K562 (cell line): ENCODE data around the gene MORC4. TPM values are rescaled to one million over a fixed set of nuclear protein-coding genes. Genes with fewer than 3 reads are reported as not detected.

Source experiments
- ATAC-seq: fragments of 200-7000 bp; cut with Tn5 transposase; 3 replicates; pipeline ENCODE4 v1.9.1; 2020; ENCODE audit warnings: moderate library complexity
- BruUV-seq: library from RNA; stranded (reverse); fragments of 400-500 nt; replicated peaks from 2 replicates; lab custom pipeline; 2021; lab: Mats Ljungman, UMichigan
- CTCF ChIA-PET: fragments of 300-600 bp; formaldehyde crosslinking; extraction: SDS; loops from one replicate; lab custom pipeline; 2021; ENCODE audit warnings: low intra/inter-chr PET ratio; lab: Yijun Ruan, JAX
- POLR2A ChIA-PET: fragments of 300-600, 350-650 bp; sonication (Branson Sonifier 250); formaldehyde crosslinking; extraction: SDS; loops from one replicate; lab custom pipeline; 2021; ENCODE audit warnings: antibody characterized with exemption, inconsistent platforms; lab: Yijun Ruan, JAX
- DNase-seq, 4 experiments: peaks; one replicate each; pipeline versions ENCODE4 v3.0.0 to v3.0.0-alpha.2; 2011 to 2018; ENCODE audit warnings: low spot score in 3 of 4, mixed read lengths in 3 of 4; ENCODE audit errors: extremely low read depth in 1 of 4
- FAIRE-seq: peaks from 2 replicates; lab custom pipeline; 2011; peaks lifted over from hg19 to GRCh38; lab: Jason Lieb, UNC
- H2AFZ ChIP-seq: 2 replicates; pipeline ENCODE4 v1.6.0; 2011; ENCODE audit warnings: low read depth, low read length, control low read depth, inconsistent platforms
- H3K27ac ChIP-seq: fragments of 200-600 bp; 3 replicates; pipeline ENCODE4 v1.8.0; 2011; ENCODE audit warnings: low read depth, mild to moderate bottlenecking, control low read depth, inconsistent platforms, low read length, moderate library complexity, mixed read lengths; ENCODE audit errors: extremely low read depth
- H3K27me3 ChIP-seq, 2 experiments: fragments of 300-600 bp in 1 of 2; 2 replicates in 1 of 2; 3 replicates in 1 of 2; pipeline versions ENCODE4 v1.6.0 to v1.8.0; 2011; ENCODE audit warnings: inconsistent platforms in 2 of 2, low read length in 2 of 2, mild to moderate bottlenecking in 1 of 2, mixed read lengths in 1 of 2, moderate library complexity in 1 of 2; ENCODE audit not compliant: control insufficient read depth in 2 of 2, insufficient read depth in 2 of 2
- H3K36me3 ChIP-seq: fragments of 300-600 bp; 3 replicates; pipeline ENCODE4 v1.8.0; 2011; ENCODE audit warnings: mild to moderate bottlenecking, low read length, inconsistent platforms; ENCODE audit not compliant: control insufficient read depth, insufficient read depth
- H3K4me1 ChIP-seq, 2 experiments: fragments of 200-600 bp in 1 of 2; replicated peaks in 1 of 2; 2 replicates in 1 of 2; 3 replicates in 1 of 2; pipeline versions ENCODE4 v1.5.1 to v1.8.0; 2011; ENCODE audit warnings: inconsistent platforms in 2 of 2, low read length in 2 of 2, mild to moderate bottlenecking in 1 of 2, mixed read lengths in 1 of 2, moderate library complexity in 1 of 2; ENCODE audit not compliant: control insufficient read depth in 2 of 2, insufficient read depth in 2 of 2
- H3K4me2 ChIP-seq: 2 replicates; pipeline ENCODE4 v1.6.1; 2011; ENCODE audit warnings: low read length, control low read depth, inconsistent platforms, mixed read lengths; ENCODE audit not compliant: insufficient read depth
- H3K4me3 ChIP-seq: fragments of 200-600 bp; sonication (generic), shearing (Covaris generic); 2 replicates; pipeline ENCODE4 v1.5.1; 2016; ENCODE audit warnings: control low read depth, inconsistent platforms
- H3K79me2 ChIP-seq: fragments of 200-600 bp; 3 replicates; pipeline ENCODE4 v1.8.0; 2011; ENCODE audit warnings: low read length, inconsistent platforms; ENCODE audit not compliant: control insufficient read depth, insufficient read depth
- H3K9ac ChIP-seq, 2 experiments: 2 replicates each; pipeline versions ENCODE4 v1.6.0 to v1.6.1; 2011; ENCODE audit warnings: low read depth in 2 of 2, low read length in 2 of 2, control low read depth in 1 of 2, inconsistent platforms in 1 of 2, mild to moderate bottlenecking in 1 of 2, mixed read lengths in 1 of 2; ENCODE audit not compliant: insufficient read depth in 1 of 2
- H3K9me1 ChIP-seq: one replicate; pipeline ENCODE4 v1.6.0; 2011; ENCODE audit warnings: inconsistent platforms, mild to moderate bottlenecking, low read length, moderate library complexity; ENCODE audit not compliant: control insufficient read depth, insufficient read depth
- H3K9me3 ChIP-seq: replicated peaks from 2 replicates; pipeline ENCODE4 v1.5.1; 2011; ENCODE audit warnings: low read depth, low read length, inconsistent platforms; ENCODE audit not compliant: control insufficient read depth, insufficient read depth
- H4K20me1 ChIP-seq: replicated peaks from 2 replicates; pipeline ENCODE4 v1.6.1; 2011; ENCODE audit warnings: low read length, inconsistent platforms, mixed read lengths; ENCODE audit not compliant: control insufficient read depth, insufficient read depth
- DLX4 ChIP-seq: fragments of 250-450 bp; sonication (Bioruptor Pico); IDR thresholded peaks from 2 replicates; pipeline ENCODE4 v1.6.1; 2021; ENCODE audit warnings: mild to moderate bottlenecking
- ILK ChIP-seq: fragments of 450-650 bp; IDR thresholded peaks from 2 replicates; pipeline ENCODE4 v1.6.1; 2016; ENCODE audit warnings: missing genetic modification characterization, low read depth, mild to moderate bottlenecking, missing compliant biosample characterization, moderate library complexity, borderline replicate concordance
- WGBS: fragments of 100-300 bp; shearing (Covaris generic); methylation state at CpG from one replicate; pipeline ENCODE4 v1.1.6; 2016; ENCODE audit warnings: low coverage, mixed read lengths; ENCODE audit not compliant: insufficient coverage; ENCODE audit errors: missing lambda C conversion rate; 5-methylcytosine and 5-hydroxymethylcytosine counted together
- in situ Hi-C: fragments of 300-500 bp; cut with MboI; formaldehyde crosslinking; loops from 4 replicates; pipeline ENCODE4 v1.15.0; 2018; ENCODE audit warnings: inconsistent platforms, mixed read lengths
- intact Hi-C: fragments of 100-400 bp; cut with micrococcal nuclease; formaldehyde crosslinking; loops from 2 replicates; pipeline ENCODE4 v1.14.2; 2022
- polyA plus RNA-seq, 8 experiments: library from polyadenylated mRNA; depleted of rRNA in 4 of 8; stranded (reverse) in 5 of 8; unstranded in 3 of 8; fragments of >200 nt; fragmentation: Nextera tagmentation in 2 of 8; fragmentation: Illumina TruSeq in 1 of 8; extraction: Ambion mirVana in 2 of 8; extraction: Trizol in 1 of 8; gene quantifications; 2 replicates each; pipeline versions ENCODE4 v1.2.1 to v1.2.3, GENCODE V29; 2011 to 2014; ENCODE audit warnings: inconsistent platforms in 1 of 8, missing spikeins in 1 of 8
- total RNA-seq, 7 experiments: library from RNA; depleted of rRNA in 6 of 7; stranded (reverse); fragments of >200 nt in 6 of 7; fragmentation: Illumina TruSeq in 2 of 7; extraction: Trizol in 2 of 7; gene quantifications; 2 replicates each; pipeline versions ENCODE4 v1.2.1 to v1.2.3, GENCODE V29; 2011 to 2021; ENCODE audit warnings: low replicate concordance in 1 of 7

MORC4 gene
- total and polyA plus RNA-seq, 9 of the 15 experiments (the other 6 are each of a cell fraction or from before 2014, with no cell fraction given), result 0.04 to 0.53 (median 0.18) TPM

GRCh38 chrX:106905064-106905708 is 94.8 kb downstream of the MORC4 start (continued):
- no peak for TF ChIP-seq DLX4 (CRISPR knock-in tag)
- TF ChIP-seq, all 486 proteins: peak for 0

DNA sequence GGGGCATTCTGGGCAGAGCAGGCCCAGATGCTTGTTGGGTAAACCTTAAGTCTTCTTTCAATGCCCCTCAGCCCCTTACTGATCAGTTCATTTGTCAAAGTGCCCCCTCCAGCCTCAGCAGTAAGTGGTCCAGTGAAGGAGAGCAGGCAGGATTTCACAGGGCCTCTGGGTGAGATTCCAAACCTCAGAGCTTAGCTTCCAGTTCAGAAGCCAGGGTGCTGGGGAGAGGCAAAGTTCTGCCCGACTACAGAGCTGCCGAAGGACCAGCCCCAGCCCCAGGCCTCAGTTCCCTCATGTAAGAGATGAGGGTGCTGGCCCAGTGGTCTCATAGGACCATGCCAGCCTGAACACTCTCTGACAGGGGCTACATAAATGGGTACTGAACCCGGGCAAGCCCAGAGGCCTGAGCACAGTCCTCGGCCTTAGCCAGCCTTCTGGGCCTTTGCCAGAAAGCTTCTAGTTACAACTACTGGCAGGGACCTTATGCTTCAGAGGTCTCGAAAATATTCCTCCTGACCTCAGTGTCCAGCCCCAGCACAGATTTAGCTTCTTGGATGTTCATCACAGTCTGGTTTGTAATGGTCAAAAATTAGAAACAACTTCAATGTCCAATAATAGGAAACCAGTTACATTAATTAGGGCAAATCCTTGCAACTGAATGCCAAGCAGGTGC is 96.0 kb downstream of the MORC4 start:
- Histone ChIP-seq H2AFZ (no peak overlapping the region), H3K27me3 (no peaks in the 10 kb centered on the region; a peak in 1 of 5 replicates), H3K9me3 (no peaks in the 10 kb centered on the region), H3K9ac (no peak overlapping the region), H3K9me1 (no peaks in the 10 kb centered on the region), H3K79me2 (no peaks in the 10 kb centered on the region), H3K4me3 (no peak overlapping the region), H3K27ac (no peak overlapping the region), H3K4me1 (no peaks in the 10 kb centered on the region), H3K36me3 (no peaks in the 10 kb centered on the region), H3K4me2 (no peak overlapping the region), H4K20me1 (no peaks in the 10 kb centered on the region)
- CTCF ChIA-PET, result no interaction called here
- DNase-seq (no peak), ATAC-seq (no peak), FAIRE-seq (no peak)
- no peak for TF ChIP-seq ILK (tag)
- in situ Hi-C loops (no loop called here), intact Hi-C loops (no loop called here)
- 0% methylated on average over 3 of the region's 5 CpGs for WGBS
- no TSS peak for BruUV-seq
- POLR2A ChIA-PET, result no interaction called here
